ENCODE data around the gene SUN5. TPM values are rescaled to one million over a fixed set of nuclear protein-coding genes. Genes with fewer than 3 reads are reported as not detected.

The SUN5 gene
- total RNA-seq, 4 donors from 2014 or later, result not detected

DNA sequence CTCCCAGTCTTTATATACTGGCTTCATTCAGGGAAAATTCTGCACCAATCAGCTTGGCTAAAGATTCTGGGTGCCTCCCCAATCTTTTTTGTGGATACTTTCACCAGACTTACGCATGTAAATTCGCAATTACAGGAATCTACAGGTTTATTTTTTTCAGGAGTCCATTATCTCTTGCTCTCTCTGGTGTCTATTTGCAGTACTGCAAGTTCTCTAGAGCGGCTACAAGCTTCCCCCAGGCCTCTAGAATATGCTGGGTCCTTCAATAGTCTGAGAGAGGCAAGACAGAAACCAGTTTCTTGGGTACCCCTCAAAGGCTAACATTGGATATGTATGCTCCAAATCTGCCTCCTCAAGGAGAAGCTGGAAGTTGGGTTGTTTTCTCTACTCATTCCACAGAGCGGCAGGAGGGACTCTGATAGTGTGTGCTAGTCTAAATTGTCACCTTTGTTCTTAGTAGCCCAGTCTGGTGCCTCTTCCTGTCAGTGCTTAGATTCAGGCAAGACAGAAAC is 58.5 kb downstream of the SUN5 start:
- Histone ChIP-seq H3K27me3 (no peaks in the 10 kb centered on the region), H3K27ac (no peak overlapping the region), H3K9me3 (no peaks in the 10 kb centered on the region), H3K36me3 (no peaks in the 10 kb centered on the region), H3K4me3 (no peak overlapping the region), H3K4me1 (no peaks in the 10 kb centered on the region)
- TF ChIP-seq, protein P1, sequence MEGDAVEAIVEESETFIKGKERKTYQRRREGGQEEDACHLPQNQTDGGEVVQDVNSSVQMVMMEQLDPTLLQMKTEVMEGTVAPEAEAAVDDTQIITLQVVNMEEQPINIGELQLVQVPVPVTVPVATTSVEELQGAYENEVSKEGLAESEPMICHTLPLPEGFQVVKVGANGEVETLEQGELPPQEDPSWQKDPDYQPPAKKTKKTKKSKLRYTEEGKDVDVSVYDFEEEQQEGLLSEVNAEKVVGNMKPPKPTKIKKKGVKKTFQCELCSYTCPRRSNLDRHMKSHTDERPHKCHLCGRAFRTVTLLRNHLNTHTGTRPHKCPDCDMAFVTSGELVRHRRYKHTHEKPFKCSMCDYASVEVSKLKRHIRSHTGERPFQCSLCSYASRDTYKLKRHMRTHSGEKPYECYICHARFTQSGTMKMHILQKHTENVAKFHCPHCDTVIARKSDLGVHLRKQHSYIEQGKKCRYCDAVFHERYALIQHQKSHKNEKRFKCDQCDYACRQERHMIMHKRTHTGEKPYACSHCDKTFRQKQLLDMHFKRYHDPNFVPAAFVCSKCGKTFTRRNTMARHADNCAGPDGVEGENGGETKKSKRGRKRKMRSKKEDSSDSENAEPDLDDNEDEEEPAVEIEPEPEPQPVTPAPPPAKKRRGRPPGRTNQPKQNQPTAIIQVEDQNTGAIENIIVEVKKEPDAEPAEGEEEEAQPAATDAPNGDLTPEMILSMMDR (IDR thresholded peaks at IDR 0.05), result no peak
- TF ChIP-seq POLR2A (IDR thresholded peaks at IDR 0.05), result no peak
- no peak for DNase-seq
- intact Hi-C loops (cut with DNase I; ENCODE audit: low total_unique reads), result no loop called here

DNA sequence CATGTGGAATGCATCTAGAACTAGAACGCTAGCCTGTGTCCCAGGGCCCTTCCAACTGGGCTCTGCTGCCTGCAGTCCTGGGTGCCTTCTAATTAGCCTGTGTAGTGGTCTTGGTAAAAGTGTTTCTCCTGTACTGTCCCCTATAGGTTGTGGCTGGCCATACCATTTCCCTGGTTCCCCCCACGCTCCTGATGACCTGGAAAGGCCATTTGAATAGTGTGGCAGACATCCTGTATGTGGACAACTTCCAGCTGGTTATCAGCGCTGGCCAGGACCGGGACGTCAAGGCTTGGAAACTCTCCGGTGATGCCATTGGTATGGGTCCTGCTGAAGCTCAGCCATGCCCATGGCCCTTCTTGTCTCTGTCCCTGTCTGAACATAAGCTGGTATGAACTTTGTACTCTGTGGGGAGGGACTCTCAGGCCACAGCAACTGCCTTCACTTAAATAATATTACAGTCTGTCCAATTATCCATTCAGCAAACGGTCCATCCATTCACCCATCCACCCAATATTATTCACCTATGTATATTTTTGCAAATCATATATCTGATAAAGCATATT is 60.7 kb downstream of the SUN5 start:
- no peak for DNase-seq
- no peak for TF ChIP-seq POLR2A (IDR thresholded peaks at IDR 0.05)
- TF ChIP-seq, protein P1 (IDR thresholded peaks at IDR 0.05), result no peak
- no peak overlapping the region for H3K27ac ChIP-seq
- no peaks in the 10 kb centered on the region for H3K9me3 ChIP-seq
- intact Hi-C loops (cut with DNase I; ENCODE audit: low total_unique reads), result no loop called here
- no peaks in the 10 kb centered on the region for H3K36me3 ChIP-seq
- no peaks in the 10 kb centered on the region for H3K4me1 ChIP-seq
- H3K27me3 ChIP-seq, result no peaks in the 10 kb centered on the region
- no peak overlapping the region for H3K4me3 ChIP-seq

DNA sequence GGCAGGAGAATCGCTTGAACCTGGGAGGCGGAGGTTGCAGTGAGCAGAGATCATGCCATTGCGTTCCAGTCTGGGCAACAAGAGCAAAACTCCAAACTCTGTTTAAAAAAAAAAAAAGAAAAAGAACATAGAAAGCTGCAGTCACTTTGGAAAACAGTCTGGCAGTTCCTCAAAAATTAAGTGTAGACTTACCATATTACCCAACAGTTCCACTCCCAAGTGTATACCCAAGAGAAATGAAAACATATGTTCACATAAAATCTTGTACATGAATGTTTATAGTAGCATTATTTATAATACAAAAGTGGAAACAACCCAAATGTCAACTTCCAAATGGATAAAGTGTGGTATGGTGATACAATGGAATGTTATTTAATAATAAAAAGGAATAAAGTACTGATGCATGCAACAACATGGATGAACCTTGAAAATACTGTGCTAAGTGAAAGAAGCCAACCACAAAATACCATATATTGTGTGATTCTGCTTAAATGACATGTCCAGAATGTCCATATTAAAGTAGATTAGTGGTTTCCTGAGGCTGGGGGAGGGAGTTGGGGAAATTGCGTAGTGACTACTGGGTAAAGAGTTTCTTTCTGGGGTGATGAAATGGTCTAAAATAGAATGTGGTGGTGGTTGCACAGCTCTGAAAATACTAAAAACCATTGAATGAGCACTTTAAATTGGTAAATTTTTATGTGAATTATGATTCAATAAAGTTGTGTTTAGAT is 62.9 kb downstream of the SUN5 start:
- Histone ChIP-seq H3K4me1 (no peaks in the 10 kb centered on the region), H3K27me3 (no peaks in the 10 kb centered on the region), H3K27ac (no peak overlapping the region), H3K36me3 (no peaks in the 10 kb centered on the region), H3K4me3 (no peak overlapping the region), H3K9me3 (no peaks in the 10 kb centered on the region)
- intact Hi-C loops (cut with DNase I; ENCODE audit: low total_unique reads), result no loop called here
- TF ChIP-seq, protein P1 (IDR thresholded peaks at IDR 0.05), result no peak
- no peak for TF ChIP-seq POLR2A (IDR thresholded peaks at IDR 0.05)
- no peak for DNase-seq

DNA sequence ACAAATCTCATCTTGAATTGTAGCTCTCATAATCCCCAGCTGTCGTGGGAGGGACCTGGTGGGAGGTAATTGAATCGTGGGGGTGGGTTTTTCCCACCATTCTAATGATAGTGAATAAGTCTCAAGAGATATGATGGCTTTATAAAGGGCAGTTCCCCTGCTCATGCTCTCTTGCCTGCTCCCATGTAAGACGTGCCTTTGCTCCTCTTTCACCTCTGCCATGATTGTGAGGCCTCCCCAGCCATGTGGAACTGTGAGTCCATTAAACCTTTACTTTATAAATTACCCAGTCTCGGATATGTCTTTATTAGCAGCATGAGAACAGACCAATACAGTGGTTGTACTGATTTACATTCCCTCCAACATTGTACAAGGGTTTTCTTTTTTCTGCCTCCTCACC is 69.7 kb downstream of the SUN5 start:
- H3K36me3 ChIP-seq, result no peaks in the 10 kb centered on the region
- no peak for DNase-seq
- TF ChIP-seq POLR2A (IDR thresholded peaks at IDR 0.05), result no peak
- TF ChIP-seq, protein P1 (IDR thresholded peaks at IDR 0.05), result no peak
- no peak overlapping the region for H3K27ac ChIP-seq
- no peaks in the 10 kb centered on the region for H3K27me3 ChIP-seq
- no peaks in the 10 kb centered on the region for H3K4me1 ChIP-seq
- intact Hi-C loops (cut with DNase I; ENCODE audit: low total_unique reads), result no loop called here
- no peaks in the 10 kb centered on the region for H3K9me3 ChIP-seq
- H3K4me3 ChIP-seq, result no peak overlapping the region

Other genes with a start within 250 kb of the SUN5 start
- 1 to 10 TPM in 2 of 4 donors, under 1 TPM in 2; 0.26 to 5.0 (median 1.2) TPM for gene DNMT3B, start 242.0 kb downstream of the SUN5 start, total RNA-seq
- 100 to 1,000 TPM in 2 of 4 donors, 10 to 100 TPM in 2; 44.8 to 112 (median 101) TPM for gene MAPRE1, start 184.5 kb downstream of the SUN5 start, total RNA-seq
- 1 to 10 TPM in 2 of 4 donors, not detected in 2; 1.4 to 1.5 TPM for gene EFCAB8, start 145.5 kb downstream of the SUN5 start, total RNA-seq
- not detected for gene BPIFB2, start 3.3 kb upstream of the SUN5 start, total RNA-seq
- not detected for gene BPIFB6, start 27.2 kb upstream of the SUN5 start, total RNA-seq
- gene BPIFB3, start 49.5 kb upstream of the SUN5 start, total RNA-seq, result not detected
- not detected for gene BPIFB4, start 75.2 kb upstream of the SUN5 start, total RNA-seq
- gene BPIFA2, start 163.7 kb upstream of the SUN5 start, total RNA-seq, result not detected
- gene BPIFA3, start 212.9 kb upstream of the SUN5 start, total RNA-seq, result not detected
- gene BPIFA1, start 231.6 kb upstream of the SUN5 start, total RNA-seq, result not detected

Measured in uterus (tissue), 4 donors.